ENCODE measurements around the gene TMEM141. TPM values are rescaled to one million over a fixed set of nuclear protein-coding genes. Genes with fewer than 3 reads are reported as not detected.

TMEM141 gene
- polyA plus RNA-seq, 1 donor (not counting 4 experiments of a cell fraction or from before 2014, with no cell fraction given): 85.5 TPM

DNA sequence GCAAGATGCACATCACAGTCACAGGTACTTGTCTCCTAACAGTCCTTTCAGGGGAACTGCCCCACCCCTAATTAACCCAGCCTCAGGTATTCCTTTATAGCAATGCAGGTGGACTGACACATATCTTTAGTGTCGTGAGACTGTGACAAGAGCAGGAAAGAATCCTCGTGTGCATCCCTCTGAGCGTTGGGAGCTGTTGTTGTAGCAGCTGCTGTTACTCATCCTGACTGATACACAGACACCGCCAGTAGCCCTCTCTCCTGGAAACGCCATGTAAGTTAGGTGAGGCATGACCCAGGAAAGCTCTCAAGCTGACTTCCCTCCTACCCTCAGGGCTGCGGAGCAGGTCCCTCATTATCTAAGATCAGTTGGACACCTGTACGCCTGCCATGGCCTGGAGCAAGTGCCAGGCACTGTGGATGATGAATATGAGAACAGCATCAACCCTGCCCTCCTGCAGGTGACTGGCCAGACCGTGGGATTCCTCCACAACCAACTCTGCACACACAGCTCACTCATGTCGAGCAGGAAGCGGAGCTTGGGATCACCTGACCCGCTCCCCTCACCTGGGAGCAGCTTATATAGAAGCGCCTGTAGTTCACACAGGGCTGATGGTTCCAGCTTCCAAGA lies 16.6 kb upstream of the TMEM141 start:
- Histone ChIP-seq H3K79me2 (ENCODE audit: control insufficient read depth, insufficient read depth, low read length) (no peaks in the 10 kb centered on the region), H3K27ac (ENCODE audit: control insufficient read depth, insufficient read depth, low read length) (no peak overlapping the region), H2AFZ (ENCODE audit: control insufficient read depth, low read length) (no peak overlapping the region), H3K4me2 (ENCODE audit: control insufficient read depth, extremely low read depth, insufficient read depth, low read depth, low read length) (no peak overlapping the region), H3K36me3 (ENCODE audit: control insufficient read depth in 2 of 2, extremely low read depth in 1 of 2, insufficient read depth in 2 of 2, low read length in 2 of 2) (no peaks in the 10 kb centered on the region), H3K9me1 (ENCODE audit: control insufficient read depth, extremely low read depth, insufficient read depth, low read length) (no peaks in the 10 kb centered on the region), H3K9ac (ENCODE audit: control insufficient read depth, extremely low read depth, insufficient read depth, low read length) (no peak overlapping the region), H3K4me3 (ENCODE audit: control insufficient read depth in 2 of 3, extremely low read depth in 1 of 3, insufficient read depth in 2 of 3, low read depth in 1 of 3, low read length in 3 of 3) (no peak overlapping the region), H4K20me1 (ENCODE audit: control insufficient read depth, extremely low read depth, insufficient read depth, low read length) (no peaks in the 10 kb centered on the region), H3K9me3 (ENCODE audit: control insufficient read depth, low read depth, low read length) (peaks cover 5% of the 10 kb centered on the region), H3K27me3 (ENCODE audit: control insufficient read depth, extremely low read depth, insufficient read depth, low read length) (peaks cover 17% of the 10 kb centered on the region), H3K4me1 (ENCODE audit: control insufficient read depth, extremely low read depth, insufficient read depth, low read length) (no peaks in the 10 kb centered on the region)
- FAIRE-seq (no peak), DNase-seq (ENCODE audit: low read depth, low spot score) (no peak)
- dilution Hi-C loops (cut with MboI; ENCODE audit: extremely low pct_ligation_motif_present, low sequenced_read_pairs): no loop called here
- TF ChIP-seq, protein P1, sequence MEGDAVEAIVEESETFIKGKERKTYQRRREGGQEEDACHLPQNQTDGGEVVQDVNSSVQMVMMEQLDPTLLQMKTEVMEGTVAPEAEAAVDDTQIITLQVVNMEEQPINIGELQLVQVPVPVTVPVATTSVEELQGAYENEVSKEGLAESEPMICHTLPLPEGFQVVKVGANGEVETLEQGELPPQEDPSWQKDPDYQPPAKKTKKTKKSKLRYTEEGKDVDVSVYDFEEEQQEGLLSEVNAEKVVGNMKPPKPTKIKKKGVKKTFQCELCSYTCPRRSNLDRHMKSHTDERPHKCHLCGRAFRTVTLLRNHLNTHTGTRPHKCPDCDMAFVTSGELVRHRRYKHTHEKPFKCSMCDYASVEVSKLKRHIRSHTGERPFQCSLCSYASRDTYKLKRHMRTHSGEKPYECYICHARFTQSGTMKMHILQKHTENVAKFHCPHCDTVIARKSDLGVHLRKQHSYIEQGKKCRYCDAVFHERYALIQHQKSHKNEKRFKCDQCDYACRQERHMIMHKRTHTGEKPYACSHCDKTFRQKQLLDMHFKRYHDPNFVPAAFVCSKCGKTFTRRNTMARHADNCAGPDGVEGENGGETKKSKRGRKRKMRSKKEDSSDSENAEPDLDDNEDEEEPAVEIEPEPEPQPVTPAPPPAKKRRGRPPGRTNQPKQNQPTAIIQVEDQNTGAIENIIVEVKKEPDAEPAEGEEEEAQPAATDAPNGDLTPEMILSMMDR (optimal IDR thresholded peaks at IDR 0.05 in 1 of 3, IDR thresholded peaks at IDR 0.05 in 1 of 3, conservative IDR thresholded peaks at IDR 0.05 in 1 of 3; ENCODE audit: extremely low read depth in 1 of 3, insufficient read depth in 2 of 3, low read length in 3 of 3): no peak
- TF ChIP-seq EZH2 (IDR thresholded peaks at IDR 0.05; ENCODE audit: low read length): no peak

DNA sequence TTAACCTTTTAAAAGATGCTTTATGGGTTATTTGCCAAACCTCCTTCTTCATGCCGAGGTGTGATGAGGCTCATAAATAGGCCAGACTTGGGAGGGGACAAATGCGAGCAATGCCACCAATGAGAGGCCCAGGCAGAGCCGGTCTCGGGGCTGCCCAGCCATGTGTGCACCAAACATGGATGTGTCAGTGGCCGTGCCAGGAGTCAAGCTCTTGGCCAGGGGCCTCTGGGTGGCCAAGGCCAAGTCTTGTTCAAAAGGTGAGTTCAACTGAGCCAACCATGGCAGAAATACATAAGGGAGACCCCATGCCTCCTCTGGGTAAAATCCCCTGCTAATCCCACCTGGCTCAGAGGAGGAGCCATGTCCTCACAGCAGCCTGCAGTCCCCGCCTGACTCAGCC lies 16.0 kb upstream of the TMEM141 start:
- no peak overlapping the region for H3K4me3 ChIP-seq (ENCODE audit: control insufficient read depth in 2 of 3, extremely low read depth in 1 of 3, insufficient read depth in 2 of 3, low read depth in 1 of 3, low read length in 3 of 3)
- H3K79me2 ChIP-seq (ENCODE audit: control insufficient read depth, insufficient read depth, low read length): no peaks in the 10 kb centered on the region
- no peak overlapping the region for H2AFZ ChIP-seq (ENCODE audit: control insufficient read depth, low read length)
- no peak overlapping the region for H3K27ac ChIP-seq (ENCODE audit: control insufficient read depth, insufficient read depth, low read length)
- no peaks in the 10 kb centered on the region for H3K36me3 ChIP-seq (ENCODE audit: control insufficient read depth in 2 of 2, extremely low read depth in 1 of 2, insufficient read depth in 2 of 2, low read length in 2 of 2)
- H3K4me2 ChIP-seq (ENCODE audit: control insufficient read depth, extremely low read depth, insufficient read depth, low read depth, low read length): no peak overlapping the region
- peaks cover 21% of the 10 kb centered on the region for H3K27me3 ChIP-seq (ENCODE audit: control insufficient read depth, extremely low read depth, insufficient read depth, low read length)
- no peaks in the 10 kb centered on the region for H3K4me1 ChIP-seq (ENCODE audit: control insufficient read depth, extremely low read depth, insufficient read depth, low read length)
- peaks cover 5% of the 10 kb centered on the region for H3K9me3 ChIP-seq (ENCODE audit: control insufficient read depth, low read depth, low read length)
- dilution Hi-C loops (cut with MboI; ENCODE audit: extremely low pct_ligation_motif_present, low sequenced_read_pairs): no loop called here
- H4K20me1 ChIP-seq (ENCODE audit: control insufficient read depth, extremely low read depth, insufficient read depth, low read length): no peaks in the 10 kb centered on the region
- no peaks in the 10 kb centered on the region for H3K9me1 ChIP-seq (ENCODE audit: control insufficient read depth, extremely low read depth, insufficient read depth, low read length)
- no peak for FAIRE-seq
- TF ChIP-seq, protein P1 (optimal IDR thresholded peaks at IDR 0.05 in 1 of 3, IDR thresholded peaks at IDR 0.05 in 1 of 3, conservative IDR thresholded peaks at IDR 0.05 in 1 of 3; ENCODE audit: extremely low read depth in 1 of 3, insufficient read depth in 2 of 3, low read length in 3 of 3): no peak
- no peak for TF ChIP-seq EZH2 (IDR thresholded peaks at IDR 0.05; ENCODE audit: low read length)
- DNase-seq (ENCODE audit: low read depth, low spot score): no peak
- no peak overlapping the region for H3K9ac ChIP-seq (ENCODE audit: control insufficient read depth, extremely low read depth, insufficient read depth, low read length)
